Hepatocyte (in vitro differentiated cells): ENCODE data around the gene COPZ2. TPM values are rescaled to one million over a fixed set of nuclear protein-coding genes. Genes with fewer than 3 reads are reported as not detected.
"Not testable (repeated sequence)": the region's sequence is repeated elsewhere in the genome, so short reads cannot be mapped to it uniquely, and the experiment has no call there.

Experiments
- DNase-seq: peaks from one replicate; pipeline ENCODE4 v3.0.0-alpha.2; 2016; ENCODE audit warnings: low spot score
- H2AFZ ChIP-seq: fragments of 200-600 bp; sonication (generic); 2 replicates; pipeline ENCODE4 v1.6.0; 2016; ENCODE audit warnings: antibody characterized with exemption, mild to moderate bottlenecking
- H3K27ac ChIP-seq: fragments of 200-600 bp; sonication (generic); 2 replicates; pipeline ENCODE4 v1.5.1; 2016; ENCODE audit warnings: mild to moderate bottlenecking
- H3K27me3 ChIP-seq: fragments of 200-600 bp; sonication (generic); 2 replicates; pipeline ENCODE4 v1.6.1; 2016
- H3K36me3 ChIP-seq: fragments of 200-600 bp; sonication (generic); replicated peaks from 2 replicates; pipeline ENCODE4 v1.5.1; 2016; ENCODE audit warnings: low read depth; ENCODE audit not compliant: insufficient read depth
- H3K4me1 ChIP-seq: fragments of 200-600 bp; sonication (generic); 2 replicates; pipeline ENCODE4 v1.5.1; 2016; ENCODE audit warnings: mild to moderate bottlenecking, moderate library complexity; ENCODE audit not compliant: insufficient read depth
- H3K4me2 ChIP-seq: fragments of 200-600 bp; sonication (generic); 2 replicates; pipeline ENCODE4 v1.6.0; 2016
- H3K4me3 ChIP-seq: fragments of 200-600 bp; sonication (generic); 2 replicates; pipeline ENCODE4 v1.5.1; 2016; ENCODE audit warnings: mild to moderate bottlenecking
- H3K79me2 ChIP-seq: fragments of 200-600 bp; sonication (generic); 2 replicates; pipeline ENCODE4 v1.6.0; 2017; ENCODE audit warnings: mild to moderate bottlenecking
- H3K9me2 ChIP-seq: fragments of 200-600 bp; sonication (generic); replicated peaks from 2 replicates; pipeline ENCODE4 v1.6.0; 2017; ENCODE audit warnings: mild to moderate bottlenecking; ENCODE audit not compliant: insufficient read depth
- H3K9me3 ChIP-seq: fragments of 200-600 bp; sonication (generic); 2 replicates; pipeline ENCODE4 v1.5.1; 2016; ENCODE audit warnings: low read depth, mild to moderate bottlenecking
- H4K20me1 ChIP-seq: fragments of 200-600 bp; sonication (generic); 2 replicates; pipeline ENCODE4 v1.6.0; 2016; ENCODE audit warnings: mild to moderate bottlenecking; ENCODE audit not compliant: insufficient read depth, poor library complexity, severe bottlenecking
- EZH2 ChIP-seq: fragments of 200-600 bp; sonication (generic); IDR thresholded peaks from 2 replicates; pipeline ENCODE4 v1.6.1; 2016; ENCODE audit warnings: antibody characterized with exemption, mild to moderate bottlenecking, borderline replicate concordance
- EZH2phosphoT487 ChIP-seq: fragments of 200-600 bp; sonication (generic); IDR thresholded peaks from one replicate; pipeline ENCODE4 v1.6.1; 2018; ENCODE audit warnings: antibody characterized with exemption, mild to moderate bottlenecking, low read depth, moderate library complexity; ENCODE audit not compliant: unreplicated experiment, severe bottlenecking
- WGBS: methylation state at CpG from one replicate; pipeline ENCODE4 v1.1.6; 2016; ENCODE audit warnings: low lambda C conversion rate; ENCODE audit errors: missing lambda C conversion rate; 5-methylcytosine and 5-hydroxymethylcytosine counted together
- polyA plus RNA-seq: library from polyadenylated mRNA; unstranded; fragments of >200 nt; fragmentation: Nextera tagmentation; extraction: Ambion mirVana; gene quantifications from 2 replicates; pipeline ENCODE4 v1.2.1, GENCODE V29; 2016
- total RNA-seq: library from RNA; depleted of rRNA; stranded (reverse); fragments of >200 nt; gene quantifications from 2 replicates; pipeline ENCODE4 v1.2.3, GENCODE V29; 2014
- TF ChIP-seq, protein P1 (sequence below): fragments of 200-600 bp; sonication (generic); IDR thresholded peaks from 2 replicates; pipeline ENCODE4 v1.5.1; 2016; ENCODE audit warnings: antibody characterized with exemption, mild to moderate bottlenecking; ENCODE audit not compliant: poor library complexity

COPZ2 gene
- total and polyA plus RNA-seq, 2 experiments from 2014 or later, result 36.0 to 139 TPM

DNA sequence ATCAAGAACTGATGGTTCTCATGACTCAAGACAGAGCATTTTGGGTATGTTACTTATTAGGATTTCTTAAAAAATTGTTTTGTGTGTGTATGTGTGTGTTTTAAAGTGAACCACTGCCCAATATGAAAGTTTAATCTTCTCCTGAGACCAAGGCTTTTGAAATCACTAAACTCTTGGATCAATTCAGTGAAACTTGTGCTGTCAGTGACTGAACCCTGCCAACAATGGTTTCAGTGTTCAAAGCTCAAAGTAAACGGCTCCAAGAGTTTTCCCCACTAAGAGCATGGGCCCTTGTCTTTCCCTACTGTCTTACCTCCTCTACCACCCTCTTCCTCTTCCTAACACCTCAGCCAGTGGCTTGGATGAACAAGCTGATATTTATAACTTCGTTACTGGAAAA lies 32.6 kb upstream of the COPZ2 start:
- no peak overlapping the region for H3K4me3 ChIP-seq
- H2AFZ ChIP-seq, result no peak overlapping the region
- peaks cover 3% of the 10 kb centered on the region for H3K79me2 ChIP-seq
- H3K4me1 ChIP-seq, result peaks cover 4% of the 10 kb centered on the region
- no peak overlapping the region for H3K4me2 ChIP-seq
- H3K27ac ChIP-seq, result no peak overlapping the region
- H3K27me3 ChIP-seq, result no peaks in the 10 kb centered on the region
- no peaks in the 10 kb centered on the region for H3K36me3 ChIP-seq
- H3K9me2 ChIP-seq, result no peaks in the 10 kb centered on the region
- whole genome bisulfite sequencing, result 82% methylated on average over 2 of the region's 2 CpGs
- TF ChIP-seq, protein P1, sequence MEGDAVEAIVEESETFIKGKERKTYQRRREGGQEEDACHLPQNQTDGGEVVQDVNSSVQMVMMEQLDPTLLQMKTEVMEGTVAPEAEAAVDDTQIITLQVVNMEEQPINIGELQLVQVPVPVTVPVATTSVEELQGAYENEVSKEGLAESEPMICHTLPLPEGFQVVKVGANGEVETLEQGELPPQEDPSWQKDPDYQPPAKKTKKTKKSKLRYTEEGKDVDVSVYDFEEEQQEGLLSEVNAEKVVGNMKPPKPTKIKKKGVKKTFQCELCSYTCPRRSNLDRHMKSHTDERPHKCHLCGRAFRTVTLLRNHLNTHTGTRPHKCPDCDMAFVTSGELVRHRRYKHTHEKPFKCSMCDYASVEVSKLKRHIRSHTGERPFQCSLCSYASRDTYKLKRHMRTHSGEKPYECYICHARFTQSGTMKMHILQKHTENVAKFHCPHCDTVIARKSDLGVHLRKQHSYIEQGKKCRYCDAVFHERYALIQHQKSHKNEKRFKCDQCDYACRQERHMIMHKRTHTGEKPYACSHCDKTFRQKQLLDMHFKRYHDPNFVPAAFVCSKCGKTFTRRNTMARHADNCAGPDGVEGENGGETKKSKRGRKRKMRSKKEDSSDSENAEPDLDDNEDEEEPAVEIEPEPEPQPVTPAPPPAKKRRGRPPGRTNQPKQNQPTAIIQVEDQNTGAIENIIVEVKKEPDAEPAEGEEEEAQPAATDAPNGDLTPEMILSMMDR, result no peak
- TF ChIP-seq EZH2phosphoT487 (no peak), EZH2 (no peak)
- DNase-seq, result no peak
- no peaks in the 10 kb centered on the region for H4K20me1 ChIP-seq
- H3K9me3 ChIP-seq, result no peaks in the 10 kb centered on the region

DNA sequence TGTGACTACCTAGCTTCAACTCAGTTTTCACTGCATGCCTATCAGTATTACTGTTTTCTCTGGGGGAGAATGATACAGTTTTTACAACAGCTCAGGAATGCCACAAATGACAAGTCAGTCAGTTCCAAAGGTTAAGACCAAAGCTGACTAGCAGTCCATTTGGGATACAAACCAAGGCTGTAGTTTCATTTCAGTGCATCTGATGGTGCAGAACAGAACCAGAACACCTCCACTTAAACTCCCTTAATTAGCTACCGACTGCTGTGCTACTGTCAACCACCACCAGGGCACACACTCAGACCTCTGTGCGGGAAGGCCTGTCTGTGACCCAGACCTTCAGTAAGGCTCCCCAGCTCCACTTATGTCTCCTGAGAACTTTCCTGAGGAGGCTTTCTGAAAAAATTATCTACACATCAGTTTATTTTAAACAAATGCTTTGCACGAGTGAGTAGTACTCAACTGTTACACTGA lies 30.9 kb upstream of the COPZ2 start:
- 62% methylated on average over 3 of the region's 3 CpGs for WGBS
- H3K27ac ChIP-seq, result peak overlapping the region; percentile 53
- no peaks in the 10 kb centered on the region for H3K36me3 ChIP-seq
- TF ChIP-seq, protein P1, result peak; percentile 24
- TF ChIP-seq EZH2phosphoT487, result no peak
- H3K9me2 ChIP-seq, result no peaks in the 10 kb centered on the region
- peak overlapping the region; percentile 42 for H3K4me2 ChIP-seq
- no peak overlapping the region for H3K4me3 ChIP-seq
- peak; percentile 46 for DNase-seq
- no peaks in the 10 kb centered on the region for H3K9me3 ChIP-seq
- H3K27me3 ChIP-seq, result no peaks in the 10 kb centered on the region
- peaks cover 4% of the 10 kb centered on the region for H3K4me1 ChIP-seq
- H2AFZ ChIP-seq, result no peak overlapping the region
- no peaks in the 10 kb centered on the region for H4K20me1 ChIP-seq
- H3K79me2 ChIP-seq, result peaks cover 3% of the 10 kb centered on the region

DNA sequence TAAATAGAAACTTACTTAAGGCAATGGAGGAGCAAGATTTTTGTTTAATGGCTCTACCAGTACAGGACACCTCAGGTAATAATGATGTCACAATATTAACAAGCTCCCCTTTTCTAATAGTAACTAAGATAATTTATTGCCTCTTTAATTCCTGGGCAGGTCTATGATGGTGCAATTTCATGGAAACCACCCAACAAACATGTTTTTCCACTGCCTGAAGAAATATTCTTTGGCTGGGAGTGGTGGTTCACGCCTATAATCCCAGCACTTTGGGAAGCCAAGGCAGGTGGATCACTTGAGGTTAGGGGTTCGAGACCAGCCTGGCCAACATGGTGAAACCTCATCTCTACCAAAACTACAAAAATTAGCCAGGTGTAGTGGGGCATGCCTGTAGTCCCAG lies 30.2 kb upstream of the COPZ2 start:
- peak overlapping the region; percentile 7 for H3K27ac ChIP-seq
- not testable (repeated sequence) for H3K79me2 ChIP-seq, H3K4me1 ChIP-seq, H3K9me2 ChIP-seq, H3K9me3 ChIP-seq, H2AFZ ChIP-seq, H3K27me3 ChIP-seq, H3K36me3 ChIP-seq, H4K20me1 ChIP-seq, H3K4me3 ChIP-seq, H3K4me2 ChIP-seq, DNase-seq
- WGBS, result 86% methylated on average over 2 of the region's 2 CpGs

DNA sequence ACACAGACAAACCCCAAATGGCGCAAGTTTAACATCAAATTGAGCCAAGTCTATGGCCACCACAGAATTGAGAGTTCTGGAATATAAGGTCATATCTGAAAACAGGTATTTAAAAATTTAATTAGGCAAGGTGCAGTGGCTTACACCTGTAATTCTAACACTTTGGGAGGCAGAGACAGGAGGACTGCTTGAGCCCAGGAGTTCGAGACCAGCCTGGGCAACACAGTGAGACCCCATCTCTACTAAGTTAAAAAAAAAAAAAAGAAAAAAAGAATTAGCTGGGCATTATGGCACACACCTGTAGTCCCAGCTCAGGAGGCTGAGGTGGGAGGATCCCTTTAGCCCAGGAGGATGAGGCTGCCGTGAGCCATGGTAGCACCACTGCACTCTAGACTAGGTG lies 29.6 kb upstream of the COPZ2 start:
- no peaks in the 10 kb centered on the region for H3K27me3 ChIP-seq
- H3K4me3 ChIP-seq, result no peak overlapping the region
- 100% methylated on average over 3 of the region's 3 CpGs for WGBS
- no peaks in the 10 kb centered on the region for H3K9me2 ChIP-seq
- no peak overlapping the region for H2AFZ ChIP-seq
- no peaks in the 10 kb centered on the region for H3K36me3 ChIP-seq
- H3K4me1 ChIP-seq, result peaks cover 4% of the 10 kb centered on the region
- H3K9me3 ChIP-seq, result no peaks in the 10 kb centered on the region
- DNase-seq, result no peak
- TF ChIP-seq, protein P1, result no peak
- TF ChIP-seq EZH2 (no peak), EZH2phosphoT487 (no peak)
- peaks cover 3% of the 10 kb centered on the region for H3K79me2 ChIP-seq
- H3K27ac ChIP-seq, result no peak overlapping the region
- no peak overlapping the region for H3K4me2 ChIP-seq
- H4K20me1 ChIP-seq, result no peaks in the 10 kb centered on the region
